HG03066 (cell line): ENCODE measurements around the gene MAP1B.

Experiments
- ATAC-seq: cut with Tn5 transposase; IDR thresholded peaks from one replicate; pipeline ENCODE4 v1.9.1; 2021; ENCODE audit warnings: low read depth; ENCODE audit not compliant: unreplicated experiment

MAP1B gene

DNA sequence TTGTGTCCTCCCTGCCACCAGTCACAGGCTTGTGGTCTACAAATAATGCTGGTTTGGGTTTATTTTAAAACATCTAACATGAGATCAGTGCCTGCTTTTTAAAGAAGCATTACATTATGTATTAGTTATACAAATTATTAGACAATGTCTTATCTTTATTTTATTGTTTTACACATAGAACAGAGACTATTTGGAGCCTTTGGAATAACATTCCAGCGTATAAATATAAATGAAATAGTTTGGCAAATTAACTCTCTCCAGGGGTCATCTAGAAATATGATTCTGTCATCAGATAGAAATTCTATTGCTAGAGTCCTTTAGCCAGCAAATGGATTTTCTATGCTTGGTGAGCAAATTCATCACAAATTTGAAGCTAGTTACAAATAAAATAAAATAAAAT is 22.4 kb downstream of the MAP1B start:
- ATAC-seq: no peak

DNA sequence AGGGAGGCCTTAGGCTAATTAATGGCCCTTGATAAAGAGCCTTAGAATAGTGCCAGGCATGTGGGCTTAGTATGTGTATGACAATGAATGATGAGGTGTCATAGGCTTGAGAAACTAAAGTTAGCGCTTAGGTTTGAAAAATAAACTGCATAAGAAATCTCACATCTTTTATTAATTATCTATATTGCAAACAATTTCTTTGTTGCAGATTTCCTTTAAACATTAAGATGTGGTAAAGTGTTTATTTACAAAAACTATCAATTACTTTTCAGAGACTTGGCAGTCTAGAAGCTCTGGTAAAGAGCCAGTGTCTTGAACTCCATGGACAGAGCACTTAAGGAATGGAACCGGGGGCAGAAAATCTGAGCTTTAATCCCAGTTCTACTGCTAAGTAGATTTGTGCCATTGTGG is 23.1 kb downstream of the MAP1B start:
- ATAC-seq: no peak

DNA sequence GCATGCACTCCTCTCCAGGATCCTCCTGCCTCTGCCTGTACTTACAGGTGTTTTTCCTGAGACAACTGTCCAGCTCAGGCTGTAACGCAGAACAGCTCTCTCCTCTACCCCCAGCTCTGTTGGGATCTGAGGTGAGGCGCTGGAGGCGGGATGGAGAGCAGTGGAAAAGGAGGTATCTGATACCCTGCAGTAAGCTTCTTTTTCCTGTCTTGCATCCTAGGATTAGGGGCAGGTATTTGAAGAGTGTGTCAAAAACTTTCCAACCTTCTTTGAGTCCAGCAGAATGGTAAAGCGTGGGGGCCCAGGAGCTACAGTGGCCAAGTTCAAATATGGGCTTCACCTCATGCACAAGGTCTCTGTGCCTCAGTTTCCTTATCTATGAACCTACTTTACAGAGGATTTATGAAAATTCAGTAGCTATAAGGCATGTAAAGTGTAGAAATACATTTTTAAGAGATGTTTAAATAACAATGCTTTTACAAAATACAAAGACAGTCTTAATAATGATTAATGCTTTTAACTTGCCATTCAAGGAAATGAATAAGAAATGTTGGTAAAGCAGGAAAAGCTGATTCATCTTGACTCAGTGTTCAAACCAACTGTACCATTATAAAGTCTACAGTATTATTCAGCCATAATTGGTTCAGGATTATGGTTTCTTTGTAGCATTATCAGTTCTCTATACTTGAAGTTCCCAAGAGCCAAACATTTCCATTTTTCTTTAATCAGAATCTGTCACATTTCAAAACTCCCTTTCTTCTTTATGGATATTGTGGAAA is 26.1 kb downstream of the MAP1B start:
- no peak for ATAC-seq

DNA sequence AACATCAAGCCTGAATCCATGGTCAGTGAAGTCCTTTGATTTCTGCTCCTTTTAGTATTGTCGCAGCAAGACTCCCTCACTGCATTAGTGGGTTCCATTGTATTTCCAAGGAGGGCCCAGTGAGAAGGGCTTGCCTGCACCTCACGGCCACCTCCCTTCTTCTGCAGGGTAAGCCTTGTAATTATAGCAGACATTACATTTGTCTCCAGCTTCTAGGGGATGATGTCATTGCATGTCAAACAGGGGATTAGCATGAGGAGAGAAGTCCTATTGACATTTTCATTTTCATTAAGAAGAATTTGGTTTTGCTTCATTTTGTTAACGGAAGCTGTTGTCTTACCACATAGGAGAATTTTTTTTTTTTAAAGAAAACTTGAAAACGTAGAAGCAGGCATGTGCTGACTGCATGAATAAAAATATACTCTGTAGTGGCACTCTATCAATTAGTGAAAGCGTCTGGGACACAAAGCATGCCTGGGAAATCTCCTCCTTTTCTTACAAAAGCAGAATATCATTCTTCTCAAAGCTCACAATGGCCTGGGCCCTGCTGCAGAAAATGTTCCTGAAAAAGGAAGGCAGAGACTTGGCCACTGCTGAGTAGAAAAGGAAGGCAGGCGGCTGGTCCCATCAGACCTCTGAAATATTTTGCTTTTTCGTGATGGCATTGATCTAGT is 27.1 kb downstream of the MAP1B start:
- ATAC-seq: no peak

DNA sequence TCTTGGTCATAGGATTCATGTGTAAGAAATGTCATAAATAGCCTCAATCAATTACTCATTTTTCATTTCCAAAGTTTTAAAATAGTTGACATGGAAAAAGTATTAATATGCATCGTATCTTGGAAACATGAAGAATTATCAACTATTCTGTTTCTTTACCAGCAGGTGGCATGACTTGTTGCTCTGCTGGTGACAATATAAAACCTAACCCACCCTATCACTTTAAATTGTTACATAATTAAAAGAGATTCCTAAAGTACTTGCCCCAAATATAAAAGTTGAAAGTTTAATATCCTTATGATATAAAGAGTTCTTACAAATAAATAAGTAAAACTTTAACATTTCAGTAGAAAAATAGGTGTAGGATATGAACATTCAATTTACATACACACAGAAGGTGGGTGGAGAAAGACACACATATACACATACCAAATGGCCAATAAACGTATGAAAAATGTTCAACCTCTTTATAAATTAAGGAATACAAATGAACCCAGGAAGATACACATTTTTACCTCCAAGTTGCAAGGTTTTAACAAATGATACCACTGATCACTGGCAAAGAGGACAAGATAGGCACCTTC is 30.6 kb downstream of the MAP1B start:
- ATAC-seq: no peak

DNA sequence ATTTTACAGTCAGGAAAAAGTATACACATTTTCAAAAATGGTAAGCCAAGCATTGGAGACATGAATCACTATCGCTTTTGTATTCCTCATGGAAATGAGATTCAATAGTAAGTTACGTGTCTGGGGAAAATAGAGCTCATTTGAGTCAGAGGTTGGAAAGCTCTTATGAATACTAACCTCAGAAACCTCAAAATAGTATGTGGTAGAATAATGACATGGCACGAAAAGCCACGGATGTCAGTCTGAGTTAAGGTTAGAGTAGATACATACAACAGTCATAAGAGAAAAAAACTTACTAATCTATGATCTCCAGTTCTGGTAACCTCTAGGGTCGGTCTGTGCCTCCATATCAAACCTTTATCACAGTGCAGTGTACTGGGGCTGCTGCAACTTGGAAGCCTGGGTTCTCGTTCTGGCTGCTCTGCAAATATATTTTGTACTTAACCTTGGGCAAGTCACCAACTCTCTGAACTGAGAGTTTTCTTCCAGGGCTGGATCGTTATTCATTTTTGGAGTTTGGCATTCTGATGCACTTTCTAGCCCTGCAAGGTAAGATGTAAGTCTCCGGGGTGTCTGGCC is 31.8 kb downstream of the MAP1B start:
- ATAC-seq: no peak

DNA sequence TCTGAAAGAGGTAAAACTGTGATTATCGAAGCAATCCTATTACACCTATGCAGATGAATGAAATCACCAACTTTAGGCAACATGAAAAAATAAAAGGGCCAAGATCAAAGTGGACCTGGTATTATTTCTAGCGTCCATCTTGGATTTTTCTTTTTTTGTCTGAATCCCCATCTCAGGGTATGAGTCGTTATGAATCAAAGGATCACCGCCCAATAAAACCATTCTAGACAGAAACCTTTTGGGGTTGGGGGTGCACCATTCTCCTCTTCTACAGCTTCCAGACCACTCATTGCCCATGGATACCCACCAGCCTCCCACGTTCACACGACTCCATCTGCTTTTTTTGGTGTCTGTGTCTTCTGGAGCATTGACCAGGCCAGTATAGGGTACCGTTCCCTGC is 33.4 kb downstream of the MAP1B start:
- no peak for ATAC-seq

DNA sequence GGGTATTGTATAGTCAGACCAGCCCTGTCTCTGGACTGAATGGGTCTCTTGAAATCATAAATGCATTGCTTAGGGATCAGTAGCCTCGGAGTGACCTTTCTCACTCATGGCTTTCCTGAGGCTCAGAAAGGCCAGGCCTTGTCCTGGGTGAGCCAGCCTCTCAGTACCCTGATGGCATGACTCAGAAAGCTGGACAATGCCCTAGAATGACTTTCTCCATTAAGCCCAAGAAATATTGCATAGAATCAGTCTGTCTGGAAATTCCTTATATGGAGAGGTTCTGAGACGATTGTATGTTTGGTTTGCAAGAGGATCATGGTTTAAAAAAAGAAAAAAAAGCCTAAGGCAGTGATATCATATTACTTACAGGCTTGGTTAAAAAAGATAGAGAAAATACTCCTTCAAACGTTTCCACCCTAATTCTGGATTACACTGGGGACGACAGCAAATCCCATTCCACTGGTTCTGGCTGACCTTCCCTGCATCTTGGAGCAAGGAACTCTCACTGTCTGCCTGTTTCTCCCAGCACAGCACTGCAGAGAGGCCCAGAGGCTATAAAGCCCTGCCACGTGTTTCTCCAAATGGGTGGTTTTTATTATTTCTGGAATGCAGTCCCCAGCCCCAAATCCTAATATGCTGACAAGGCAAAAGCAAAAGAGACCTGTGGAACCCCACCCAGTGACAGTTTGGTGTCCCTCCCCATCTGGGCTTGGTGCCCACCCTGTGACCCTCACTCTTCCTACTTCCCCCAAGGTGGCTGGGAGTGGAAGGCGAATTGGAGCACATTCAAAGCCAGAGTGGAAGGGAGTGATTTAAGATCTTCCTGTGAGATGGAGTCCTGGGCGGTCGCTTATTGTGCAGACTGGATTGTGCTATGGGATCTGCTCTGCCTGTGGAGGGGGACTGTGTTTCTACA is 34.4 kb downstream of the MAP1B start:
- no peak for ATAC-seq

DNA sequence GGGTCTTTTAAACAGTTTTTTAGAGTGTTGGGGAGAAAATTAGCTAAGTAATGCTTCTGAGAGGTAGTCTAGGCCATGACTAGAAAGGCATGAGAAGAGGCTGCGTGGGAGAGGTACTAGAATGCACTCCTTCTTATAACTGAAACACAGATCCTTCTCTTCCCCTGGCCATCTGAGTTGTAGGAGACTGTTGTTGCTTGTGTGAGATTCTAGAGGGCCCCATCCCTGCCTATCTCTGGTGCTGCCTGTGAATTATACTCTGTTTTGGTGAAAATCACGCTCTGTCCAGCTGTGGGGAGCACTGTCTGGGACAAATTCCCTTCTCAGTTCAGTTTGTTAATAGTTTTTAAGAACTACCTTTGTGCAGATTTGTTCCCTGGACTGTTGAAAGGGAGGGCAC is 37.5 kb downstream of the MAP1B start:
- ATAC-seq: no peak

DNA sequence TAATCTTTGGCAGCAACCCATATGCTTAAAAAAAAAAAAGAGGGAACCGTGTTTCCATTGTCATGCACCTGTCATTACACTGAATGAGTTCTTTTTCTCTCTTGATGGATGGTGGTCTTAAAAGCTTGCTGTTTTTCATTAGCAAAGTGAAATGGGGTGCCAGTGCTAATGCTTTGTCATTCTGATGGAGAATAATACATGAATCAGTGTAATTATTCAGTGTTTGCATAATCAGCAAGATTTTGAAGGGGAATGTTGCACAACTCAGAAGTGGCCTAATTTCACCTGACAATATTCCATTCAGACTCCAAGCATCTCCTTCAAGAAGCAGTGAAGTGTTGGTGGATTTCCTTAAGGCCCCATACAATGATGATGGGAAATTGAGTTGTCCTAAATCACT is 38.1 kb downstream of the MAP1B start:
- ATAC-seq: no peak

DNA sequence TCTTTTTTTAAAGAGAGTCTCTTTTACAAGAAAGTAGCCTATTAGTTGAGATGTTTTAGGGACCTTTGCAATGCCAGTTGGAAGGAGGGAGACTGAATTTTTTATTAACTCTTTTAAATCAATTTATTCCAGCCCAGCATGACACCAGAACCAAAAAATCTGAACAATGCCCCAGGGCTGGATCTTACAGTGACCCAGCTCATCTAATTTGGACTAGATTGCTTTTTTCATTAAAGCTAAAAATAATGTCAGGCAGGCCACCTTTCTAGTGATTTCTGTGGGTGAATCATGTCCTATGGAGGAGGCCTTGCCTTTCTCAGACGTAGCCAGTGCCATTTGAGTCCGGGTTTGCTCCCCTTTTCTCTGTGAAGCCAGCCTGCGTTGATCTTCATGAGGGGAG is 38.8 kb downstream of the MAP1B start:
- no peak for ATAC-seq

DNA sequence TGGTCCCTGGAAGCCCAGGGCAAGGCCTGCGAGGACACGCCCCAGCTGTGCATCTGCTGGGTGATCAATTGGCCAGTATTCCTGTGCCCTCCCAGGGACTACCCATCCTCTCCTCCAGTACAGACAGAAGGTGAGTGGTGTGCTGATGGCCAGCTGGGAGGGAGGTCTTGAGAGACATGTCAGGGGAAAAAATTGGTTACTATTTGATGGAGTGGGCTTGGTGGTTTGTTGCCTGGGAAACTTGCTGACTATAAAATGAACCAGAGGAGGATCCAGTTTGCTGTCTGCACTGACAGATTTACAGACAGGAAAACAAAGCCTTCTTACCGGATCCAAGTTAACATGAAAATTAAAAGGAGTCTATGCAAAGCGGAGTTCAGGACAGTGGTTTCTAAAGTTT is 40.3 kb downstream of the MAP1B start:
- ATAC-seq: no peak

DNA sequence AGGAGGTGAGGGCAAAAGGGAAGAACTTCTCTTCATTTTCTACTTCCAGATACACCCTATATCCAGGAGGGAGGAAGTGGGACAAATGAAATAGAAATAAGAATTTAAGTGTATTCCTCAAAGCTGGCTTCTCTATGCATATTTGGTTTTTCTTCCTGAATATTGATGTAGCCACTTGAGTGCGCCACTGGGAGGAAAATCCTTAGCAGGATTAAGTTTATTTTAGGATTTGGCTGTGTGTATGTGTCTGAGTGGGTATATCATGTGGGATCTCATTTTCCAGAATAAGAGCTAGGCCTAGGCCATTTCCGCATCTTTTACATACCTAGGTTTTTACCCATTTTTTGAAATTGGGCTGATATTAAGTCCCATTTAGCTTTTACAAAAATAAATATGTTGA is 42.5 kb downstream of the MAP1B start:
- no peak for ATAC-seq

DNA sequence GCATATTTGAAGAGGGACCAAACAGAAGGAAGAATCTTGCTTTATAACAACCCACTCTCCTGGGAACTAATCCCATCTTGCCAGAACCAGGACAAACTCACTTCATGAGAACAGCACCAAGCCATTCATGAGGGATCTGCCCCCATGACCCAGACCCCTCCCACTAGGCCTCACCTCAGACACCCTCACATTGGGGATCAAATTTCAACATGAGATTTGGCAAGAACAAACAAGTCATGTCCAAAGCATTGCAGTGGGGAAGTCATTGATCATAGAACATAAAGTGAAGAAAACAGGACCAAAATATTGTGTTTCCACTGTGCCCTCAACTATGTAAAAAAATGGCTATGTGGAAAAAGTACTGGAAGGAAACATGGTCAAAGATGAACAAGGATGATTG is 43.9 kb downstream of the MAP1B start:
- no peak for ATAC-seq

DNA sequence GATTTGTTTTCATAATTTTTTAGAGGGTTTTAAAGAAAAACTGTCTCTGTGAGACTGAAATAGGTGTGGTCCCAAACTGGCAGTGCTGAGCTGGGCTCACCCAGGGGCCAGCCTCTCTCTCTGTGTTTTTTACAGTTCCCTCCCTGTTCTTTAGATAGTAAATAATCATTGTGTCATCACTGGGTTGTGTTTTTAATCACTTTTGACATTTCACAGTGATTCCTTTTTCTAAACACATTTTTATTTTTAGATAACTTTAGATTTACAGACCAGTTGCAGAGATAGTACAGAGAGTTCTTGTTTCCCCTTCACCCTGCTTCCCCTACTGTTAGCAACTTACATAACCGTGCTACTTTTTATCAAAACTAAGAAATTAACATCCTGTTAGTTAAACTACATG is 44.4 kb downstream of the MAP1B start:
- ATAC-seq: no peak

DNA sequence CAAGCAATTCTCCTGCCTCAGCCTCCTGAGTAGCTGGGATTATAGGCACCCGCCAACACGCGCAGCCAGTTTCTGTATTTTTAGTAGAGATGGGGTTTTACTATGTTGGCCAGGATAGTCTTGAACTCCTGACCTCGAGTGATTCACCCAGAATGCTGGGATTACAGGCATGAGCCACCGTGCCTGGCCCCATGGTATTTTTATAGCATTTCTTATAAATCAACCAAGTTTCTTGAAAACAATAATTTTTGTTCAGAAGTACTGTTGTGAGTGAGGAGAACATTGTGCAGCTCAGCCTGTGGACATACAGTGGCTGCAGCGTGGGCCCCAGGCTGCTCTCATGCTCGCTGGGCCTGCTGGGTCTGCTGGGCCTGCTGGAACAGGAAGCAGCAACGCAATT is 45.3 kb downstream of the MAP1B start:
- no peak for ATAC-seq

DNA sequence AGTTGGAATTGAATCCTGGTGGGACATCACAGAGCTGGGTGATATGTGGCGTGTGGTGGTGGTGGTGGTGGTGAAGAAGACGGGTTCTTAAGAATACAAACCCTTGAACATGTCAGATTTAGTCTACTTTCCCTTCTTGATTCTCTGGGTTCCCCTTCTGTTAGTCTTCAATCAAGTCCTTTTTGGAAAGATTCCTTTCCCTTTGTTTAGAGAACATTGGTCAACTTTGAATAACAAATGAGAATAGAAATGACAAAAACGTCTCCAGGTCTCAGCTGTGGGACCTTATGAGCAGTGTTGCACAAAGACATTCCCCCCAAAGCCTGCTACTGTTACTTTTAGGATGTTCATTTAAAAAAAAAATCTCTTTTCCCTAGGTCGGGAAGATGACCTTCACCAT is 46.3 kb downstream of the MAP1B start:
- no peak for ATAC-seq

DNA sequence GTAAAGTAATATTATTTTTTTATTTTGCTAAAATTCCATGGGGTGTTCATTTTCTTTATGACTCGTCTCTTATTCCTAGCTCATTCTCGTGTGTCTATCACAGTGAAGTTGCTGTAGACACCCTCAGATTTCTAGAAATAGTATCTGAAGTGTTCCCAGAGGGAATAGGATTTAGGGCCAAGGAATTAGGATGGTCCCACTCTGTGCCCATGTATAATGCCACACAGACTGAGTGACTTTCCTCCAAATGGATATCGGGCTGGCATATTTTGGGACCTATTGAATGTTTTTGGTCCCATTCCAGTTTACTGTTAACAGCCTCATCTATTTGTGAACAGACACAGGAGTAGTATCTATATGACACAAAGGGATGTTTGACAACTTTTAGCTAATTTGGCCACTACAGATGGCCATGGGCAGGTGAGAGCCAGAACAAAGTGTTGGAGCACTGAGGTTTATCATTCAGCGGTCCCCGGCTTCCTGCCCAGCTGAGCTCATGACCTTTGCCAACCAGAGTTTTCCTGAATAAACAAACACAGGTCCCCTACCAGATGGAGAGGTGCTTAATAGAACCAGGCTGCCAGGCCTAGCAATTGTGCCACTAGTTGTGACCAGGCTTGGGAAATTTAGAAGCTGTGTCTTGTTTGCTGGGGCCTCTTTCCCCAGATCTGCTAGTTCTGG is 46.9 kb downstream of the MAP1B start:
- no peak for ATAC-seq

DNA sequence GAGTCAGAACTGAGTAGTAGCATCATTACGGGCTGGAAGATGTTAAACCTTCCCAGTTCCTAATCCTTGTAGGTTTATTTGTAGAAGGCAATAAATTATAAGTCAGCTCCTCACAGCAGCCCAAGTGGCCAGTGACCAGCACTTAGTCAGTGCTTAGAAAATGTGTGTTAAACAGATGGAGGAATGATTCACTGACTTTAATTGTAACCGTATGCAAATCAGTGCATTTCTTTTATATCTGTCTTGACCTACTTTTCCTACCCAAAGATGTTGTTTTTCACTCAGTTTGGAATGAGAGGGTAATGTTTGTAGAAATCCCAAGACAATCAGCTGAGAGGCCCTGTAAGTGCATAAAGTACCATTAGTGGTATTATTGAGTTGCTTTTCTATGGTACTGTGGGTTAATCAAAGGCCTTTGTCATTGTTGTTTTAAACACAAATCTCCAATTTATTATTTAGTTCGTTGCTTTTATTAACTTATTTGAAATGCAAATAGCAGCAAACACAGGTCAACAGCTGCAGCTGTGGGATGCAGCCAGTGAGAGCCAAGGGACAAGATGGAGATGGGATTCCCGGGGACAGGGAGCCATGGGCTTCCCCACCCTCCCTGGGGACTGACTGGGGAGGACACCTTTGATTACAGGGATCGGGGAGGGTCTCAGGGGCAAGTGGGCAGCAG is 49.8 kb downstream of the MAP1B start:
- ATAC-seq: no peak

DNA sequence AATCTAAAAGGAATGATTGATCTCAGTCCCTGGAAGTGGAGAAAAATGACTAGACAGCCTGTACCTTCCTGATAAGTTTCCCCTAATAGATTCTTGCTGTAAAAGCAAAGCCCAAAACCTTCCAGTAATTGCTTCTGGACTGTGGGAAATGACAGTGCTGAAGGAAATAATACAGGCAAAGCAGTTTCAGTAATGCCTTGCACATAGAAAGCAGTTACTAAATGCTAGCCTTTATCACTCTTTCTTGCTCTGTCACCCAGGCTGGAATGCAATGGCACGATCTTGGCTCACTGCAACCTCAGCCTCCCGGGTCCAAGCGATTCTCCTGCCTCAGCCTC is 50.3 kb downstream of the MAP1B start:
- ATAC-seq: no peak
